ENCODE results near the gene CUX1. TPM values are rescaled to one million over a fixed set of nuclear protein-coding genes. Genes with fewer than 3 reads are reported as not detected.

The CUX1 gene
- total RNA-seq, 1 experiment from 2014 or later = 30.3 TPM

DNA sequence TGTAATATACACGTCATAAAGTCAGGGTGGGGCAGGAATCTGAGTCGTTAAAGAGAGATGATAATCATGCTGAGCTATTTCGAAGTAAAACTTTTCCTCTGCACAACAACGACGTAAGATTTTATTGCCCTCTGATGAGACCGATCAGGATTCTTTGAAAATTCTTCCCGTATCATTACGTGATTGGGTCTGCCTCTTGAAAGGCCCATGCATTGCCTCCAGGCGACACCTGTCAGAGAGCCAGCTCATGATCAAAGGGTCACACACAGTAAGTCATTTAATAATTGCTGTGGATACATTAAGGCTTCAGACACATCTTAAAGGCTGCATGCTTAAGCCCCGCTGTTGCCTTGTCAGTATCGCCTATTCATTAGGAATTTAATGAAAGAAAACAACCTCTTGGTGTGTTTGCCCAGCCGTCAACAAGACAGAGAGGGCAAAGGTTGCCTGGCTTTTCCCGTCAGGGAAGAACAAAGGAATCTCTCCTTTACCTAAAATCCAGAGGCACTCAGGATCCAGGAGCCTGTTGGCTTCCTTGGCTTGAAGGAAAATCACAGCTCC is 280.3 kb downstream of the CUX1 start:
- no peak for DNase-seq (ENCODE audit: low read depth)

DNA sequence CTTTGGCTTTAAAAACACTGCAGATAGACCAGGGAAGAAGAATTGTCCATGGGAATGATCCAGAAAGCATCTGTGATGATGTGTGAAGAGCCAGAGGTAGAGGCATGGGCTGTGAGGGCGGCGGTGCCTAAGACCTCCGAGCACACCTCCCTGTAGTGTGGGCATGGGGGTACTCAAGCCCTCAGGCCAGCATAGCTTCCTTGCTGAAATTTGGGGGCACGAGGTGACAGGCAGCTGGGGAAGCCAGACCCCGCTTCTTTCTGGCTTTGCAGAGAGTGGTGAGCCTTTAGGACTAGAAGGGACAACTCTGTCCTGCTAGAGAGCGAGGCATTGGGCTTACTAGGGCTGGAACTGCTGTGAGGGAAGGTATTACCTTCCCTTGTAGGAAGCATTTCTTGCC is 281.6 kb downstream of the CUX1 start:
- no peak for DNase-seq (ENCODE audit: low read depth)

DNA sequence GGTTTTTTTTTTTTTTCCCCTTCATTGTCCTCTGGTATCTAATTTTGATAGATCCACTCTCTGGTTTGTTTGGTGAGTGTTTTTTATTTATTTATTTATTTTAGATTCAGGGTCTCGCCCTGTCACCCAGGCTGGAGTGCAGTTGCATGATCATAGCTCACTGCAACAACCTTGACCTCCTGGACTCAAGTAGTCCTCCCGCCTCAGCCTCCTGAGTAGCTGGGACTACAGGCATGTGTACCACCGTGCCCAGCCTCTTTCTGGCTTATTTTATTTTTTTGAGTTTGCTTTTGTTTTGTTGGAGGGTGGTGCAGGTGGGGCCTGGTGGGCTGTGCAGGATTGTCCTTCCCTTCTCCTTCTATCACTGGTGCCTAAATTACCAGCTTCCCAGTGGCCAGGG is 282.0 kb downstream of the CUX1 start:
- DNase-seq (ENCODE audit: low read depth) = no peak

DNA sequence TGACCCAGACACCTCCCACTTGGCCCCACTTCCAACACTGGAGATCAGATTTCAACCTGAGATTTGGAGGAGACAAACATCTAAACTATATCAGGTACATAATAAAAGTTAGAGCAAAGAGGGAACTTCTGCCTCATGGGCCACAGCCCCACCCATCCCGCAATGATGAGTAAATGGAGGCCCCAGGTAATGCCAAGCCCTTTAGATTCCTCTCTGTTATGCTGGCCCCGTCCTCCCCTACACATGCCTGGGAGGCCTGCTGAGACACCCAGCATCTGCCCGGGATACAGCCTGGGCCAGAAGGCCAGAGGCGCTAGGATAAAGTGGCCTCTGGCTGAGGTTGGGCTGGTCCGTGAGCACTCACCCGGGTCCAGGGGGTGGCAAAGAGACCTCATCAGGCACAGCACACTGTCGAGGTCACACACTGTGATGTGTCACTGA is 283.7 kb downstream of the CUX1 start:
- DNase-seq (ENCODE audit: low read depth) = no peak

DNA sequence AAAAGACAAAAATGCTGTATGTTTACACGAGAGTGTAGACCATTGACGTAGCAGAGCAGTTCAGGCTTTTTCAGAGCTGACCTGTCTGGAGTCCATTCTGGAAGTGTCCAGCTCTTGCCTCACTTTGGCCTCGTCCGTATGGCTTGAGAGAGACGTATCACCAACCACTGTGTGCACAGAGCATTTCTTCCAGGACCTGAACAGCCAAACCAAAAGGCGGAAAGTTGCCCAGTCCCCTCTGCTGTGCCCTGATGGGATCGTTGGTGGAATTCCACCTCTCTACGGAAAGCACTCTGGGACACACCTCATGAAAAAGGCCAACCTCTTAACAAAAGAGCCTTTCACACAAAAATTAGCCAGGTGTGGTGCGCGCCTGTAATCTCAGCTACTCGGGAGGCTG is 284.5 kb downstream of the CUX1 start:
- DNase-seq (ENCODE audit: low read depth) = no peak

DNA sequence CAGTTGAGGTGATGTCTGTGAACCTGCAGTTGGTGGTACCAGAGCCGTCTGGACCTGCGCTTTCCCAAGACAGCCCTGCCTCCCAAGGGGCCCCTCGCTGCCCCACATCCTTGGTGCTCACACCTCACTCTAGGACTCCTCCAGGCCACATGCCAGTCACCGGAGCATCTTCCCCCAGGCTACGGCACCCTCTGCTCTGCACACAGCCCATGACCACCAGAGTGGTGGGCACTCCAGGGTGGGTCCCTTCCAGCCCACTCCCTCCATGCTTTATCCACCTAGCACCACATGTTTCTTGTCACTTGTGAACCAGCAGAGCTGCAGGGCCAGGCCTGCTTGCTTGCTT is 285.6 kb downstream of the CUX1 start:
- DNase-seq (ENCODE audit: low read depth) = no peak

DNA sequence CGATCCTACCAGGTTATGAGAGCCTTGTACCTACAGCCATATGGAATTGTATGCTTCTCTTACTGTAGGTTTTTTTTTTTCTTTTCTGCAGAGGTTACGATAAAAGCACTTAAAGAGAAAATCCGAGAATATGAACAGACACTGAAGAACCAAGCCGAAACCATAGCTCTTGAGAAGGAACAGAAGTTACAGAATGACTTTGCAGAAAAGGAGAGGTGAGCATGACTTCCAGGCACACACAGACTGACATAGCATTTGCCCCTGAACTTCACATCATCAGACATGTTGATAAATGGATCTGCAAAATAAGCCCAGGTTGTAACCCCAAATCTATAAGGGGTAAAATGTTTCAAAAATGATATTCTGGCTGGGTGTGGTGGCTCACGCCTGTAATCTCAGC is 286.8 kb downstream of the CUX1 start:
- DNase-seq (ENCODE audit: low read depth) = no peak

DNA sequence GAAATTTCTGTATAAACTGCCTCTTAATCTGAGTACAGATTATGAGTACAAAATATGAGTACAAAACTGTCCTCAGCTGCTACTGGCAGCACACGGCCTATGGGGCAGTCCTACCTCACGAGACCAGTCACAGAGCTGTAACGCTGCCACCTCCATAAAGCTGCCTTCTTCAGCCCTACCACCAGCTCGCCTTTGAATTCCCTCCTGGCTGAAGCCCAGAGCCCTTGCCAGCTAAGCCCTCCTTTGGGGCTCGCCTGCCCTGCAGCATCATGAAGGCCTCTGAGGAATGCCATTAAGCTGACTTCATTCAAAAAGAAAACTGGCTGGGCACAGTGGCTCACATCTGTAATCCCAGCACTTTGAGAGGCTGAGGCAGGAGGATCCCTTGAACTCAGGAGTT is 289.2 kb downstream of the CUX1 start:
- DNase-seq (ENCODE audit: low read depth) = no peak

DNA sequence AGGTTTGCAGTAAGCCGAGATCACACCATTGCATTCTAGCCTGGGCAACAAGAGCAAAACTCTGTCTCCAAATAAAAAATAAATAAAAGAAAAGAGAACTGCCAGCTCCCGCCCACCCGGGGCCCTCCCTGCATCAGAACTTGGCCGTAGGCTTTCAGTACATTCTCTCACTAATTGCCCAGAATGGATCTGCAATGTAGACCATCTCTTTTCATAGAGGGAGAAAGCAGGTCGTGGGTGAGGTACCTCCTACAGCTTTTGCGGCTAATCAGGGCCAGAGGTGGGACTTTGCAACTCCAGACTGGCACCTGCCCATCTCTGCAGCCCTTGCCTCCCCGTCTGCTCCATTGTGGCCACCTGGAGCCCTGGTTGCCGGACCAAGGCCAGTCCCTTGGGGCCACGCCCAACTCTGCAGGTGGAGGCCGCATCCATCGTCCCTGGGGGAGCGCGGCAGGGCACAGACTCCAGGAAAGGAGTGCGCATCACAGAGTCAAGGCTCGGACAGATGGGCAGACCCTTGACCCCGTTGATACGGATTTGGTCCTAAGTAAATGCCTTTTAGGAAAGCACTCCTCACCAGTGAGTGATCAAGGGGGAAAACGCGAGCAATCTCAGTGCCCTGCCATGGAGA is 290.2 kb downstream of the CUX1 start:
- no peak for DNase-seq (ENCODE audit: low read depth)

DNA sequence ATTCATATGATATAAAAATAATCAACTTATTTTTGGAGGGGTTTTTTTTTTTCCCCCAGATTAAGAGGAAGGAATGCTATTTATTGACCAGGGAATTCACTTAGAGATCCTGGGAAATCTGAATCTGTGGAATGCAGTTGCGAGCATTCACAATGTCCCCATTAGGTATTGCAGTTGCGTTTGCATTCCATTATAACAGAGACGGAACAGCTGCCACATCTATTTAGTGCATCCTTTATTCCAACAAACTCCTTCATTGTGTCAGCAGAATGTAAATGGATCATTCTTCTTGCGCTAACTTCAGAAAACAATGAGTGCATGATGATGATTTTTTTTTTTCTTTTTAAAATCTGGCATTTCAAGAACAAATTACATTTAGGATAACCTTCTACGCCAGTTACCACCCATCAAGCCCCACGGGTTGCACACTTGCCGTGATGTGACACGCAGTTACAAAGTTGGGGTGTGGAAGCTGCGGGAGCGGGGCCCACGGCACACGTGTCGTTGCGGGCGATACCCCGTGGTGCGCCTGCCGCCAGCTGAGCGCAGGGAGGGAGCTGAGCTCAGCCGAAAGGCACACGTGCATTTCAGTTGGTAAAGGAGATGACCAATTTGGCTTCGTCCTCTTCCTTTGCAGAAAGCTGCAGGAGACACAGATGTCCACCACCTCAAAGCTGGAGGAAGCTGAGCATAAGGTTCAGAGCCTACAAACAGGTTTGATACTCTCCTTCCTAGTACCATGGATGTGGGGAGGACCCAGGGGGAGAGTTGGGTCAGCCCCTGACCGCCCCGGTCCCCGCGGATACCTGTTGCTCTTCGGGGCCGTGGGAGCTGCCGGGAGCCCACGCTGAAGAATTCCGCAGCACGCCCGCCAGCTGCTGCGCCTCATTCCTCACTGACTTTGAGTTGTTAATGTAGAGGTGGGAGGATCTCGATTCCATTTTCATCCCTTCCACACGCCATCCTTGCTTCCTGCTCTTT is 293.9 kb downstream of the CUX1 start:
- DNase-seq (ENCODE audit: low read depth) = no peak

DNA sequence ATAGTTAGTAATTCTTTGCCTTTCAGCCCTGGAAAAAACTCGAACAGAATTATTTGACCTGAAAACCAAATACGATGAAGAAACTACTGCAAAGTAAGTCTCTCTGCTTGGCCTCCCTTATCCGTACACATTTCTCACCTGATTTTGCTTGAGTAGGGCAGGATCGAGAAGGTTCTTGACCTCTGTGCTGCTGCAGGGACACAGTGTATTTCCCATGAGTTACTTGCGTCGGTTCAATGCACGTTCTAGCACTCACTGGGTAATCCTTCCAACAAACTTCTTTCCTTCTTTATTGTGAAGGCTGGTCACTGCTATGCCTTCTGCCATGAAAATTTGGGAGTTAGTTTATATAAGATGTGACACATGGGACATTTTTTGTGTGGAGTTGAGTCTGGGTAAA is 297.8 kb downstream of the CUX1 start:
- DNase-seq (ENCODE audit: low read depth) = no peak

DNA sequence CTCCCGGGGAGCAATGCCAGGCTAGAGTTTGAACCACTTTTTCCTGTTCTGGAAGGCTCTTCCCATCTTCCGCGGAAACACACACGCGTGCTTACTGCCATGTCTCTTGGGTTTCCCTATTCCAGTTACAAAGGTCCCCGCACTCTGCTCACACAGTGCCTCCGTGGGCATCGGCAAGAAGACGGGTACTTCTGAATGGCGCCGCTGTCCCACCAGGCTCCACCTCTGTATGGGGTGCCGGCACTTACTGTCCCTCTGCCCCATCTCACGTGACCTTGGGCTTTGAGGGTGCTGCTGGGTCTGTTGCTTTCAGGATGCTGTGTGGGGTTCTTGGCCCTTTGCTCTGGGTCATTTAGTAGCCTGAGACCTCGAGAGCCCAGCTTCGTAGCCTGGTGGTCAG is 298.5 kb downstream of the CUX1 start:
- DNase-seq (ENCODE audit: low read depth) = no peak

DNA sequence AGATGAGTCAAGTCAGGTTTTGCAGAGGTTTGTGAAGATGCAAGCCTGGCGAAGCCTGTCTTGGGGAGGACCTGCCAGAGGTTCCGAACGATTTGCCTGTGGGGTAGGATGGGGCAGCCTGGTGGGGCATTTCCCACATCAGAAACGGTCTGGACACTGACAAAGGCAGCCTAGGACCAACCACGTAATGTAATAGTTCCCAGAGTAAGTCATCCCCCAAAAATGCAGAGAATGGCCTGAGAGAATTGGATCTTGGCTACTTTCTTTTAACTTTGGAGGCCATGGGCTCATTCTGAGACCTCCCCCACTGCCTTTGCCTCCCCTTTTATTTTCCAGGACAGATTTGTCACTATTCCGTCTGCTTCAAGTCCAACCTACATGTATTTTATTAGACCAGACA is 300.3 kb downstream of the CUX1 start:
- DNase-seq (ENCODE audit: low read depth) = peak; percentile 61

DNA sequence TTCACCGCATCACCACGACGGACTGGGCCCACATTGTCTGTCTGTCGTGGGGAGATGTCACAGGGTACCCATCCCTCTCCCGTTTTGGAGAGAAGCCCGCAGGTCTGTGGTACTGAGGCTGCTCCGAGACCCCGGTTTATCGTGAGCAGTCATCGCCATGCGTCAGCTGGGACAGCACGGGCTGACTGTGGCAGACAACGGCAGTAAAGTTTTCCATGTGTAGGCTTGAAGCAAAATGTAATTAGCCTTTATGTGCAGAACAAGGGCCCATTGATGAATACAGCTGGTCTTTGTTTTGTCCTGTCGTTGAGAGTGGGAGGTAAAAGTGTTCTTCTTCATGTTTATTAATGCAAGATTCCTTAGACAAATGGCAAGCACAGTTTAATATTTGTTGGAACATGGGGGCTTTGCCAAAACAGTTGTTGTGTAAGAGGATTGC is 301.8 kb downstream of the CUX1 start:
- DNase-seq (ENCODE audit: low read depth) = no peak

DNA sequence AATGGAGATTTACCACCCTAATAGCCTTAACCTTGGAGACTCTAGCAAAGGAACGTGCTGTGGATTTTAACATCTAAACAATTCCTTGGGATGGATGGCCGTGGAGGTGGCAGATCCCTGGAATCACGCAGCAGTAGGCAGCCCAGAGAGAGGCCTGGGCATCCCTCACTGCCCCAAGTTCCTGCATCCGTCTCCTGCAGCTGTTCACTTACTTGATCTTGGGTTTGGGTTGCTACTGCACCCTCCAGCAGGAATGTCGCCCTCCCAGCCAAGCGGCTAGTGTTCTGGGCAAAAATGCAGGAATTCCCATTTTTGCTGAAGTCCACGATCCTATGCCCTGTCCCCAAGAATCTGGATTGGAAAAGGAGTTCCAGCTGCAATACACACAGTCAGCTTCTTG is 302.5 kb downstream of the CUX1 start:
- DNase-seq (ENCODE audit: low read depth) = no peak

DNA sequence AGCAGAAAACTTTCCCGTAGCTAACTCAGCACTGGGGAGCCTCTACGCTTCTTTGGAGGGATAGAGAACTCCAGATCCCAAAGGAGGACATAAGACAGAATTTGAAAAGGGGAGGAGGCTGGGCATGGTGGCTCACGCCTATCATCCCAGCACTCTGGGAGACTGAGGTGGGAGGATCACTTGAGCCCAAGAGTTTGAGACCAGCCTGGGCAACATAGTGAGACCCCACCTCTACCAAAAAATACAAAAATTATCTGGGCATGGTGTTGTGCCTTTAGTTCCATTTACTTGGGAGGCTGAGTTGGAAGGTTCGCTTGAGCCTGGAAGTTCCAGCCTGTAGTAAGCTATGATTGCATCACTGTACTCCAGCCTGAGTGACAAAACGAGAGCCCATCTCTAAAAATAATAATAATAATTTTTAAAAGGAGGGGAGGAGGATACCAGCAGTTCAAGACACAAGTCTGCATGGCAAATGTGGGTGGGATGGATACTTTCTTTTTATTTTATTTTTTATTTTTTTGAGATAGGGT is 303.3 kb downstream of the CUX1 start:
- no peak for DNase-seq (ENCODE audit: low read depth)

DNA sequence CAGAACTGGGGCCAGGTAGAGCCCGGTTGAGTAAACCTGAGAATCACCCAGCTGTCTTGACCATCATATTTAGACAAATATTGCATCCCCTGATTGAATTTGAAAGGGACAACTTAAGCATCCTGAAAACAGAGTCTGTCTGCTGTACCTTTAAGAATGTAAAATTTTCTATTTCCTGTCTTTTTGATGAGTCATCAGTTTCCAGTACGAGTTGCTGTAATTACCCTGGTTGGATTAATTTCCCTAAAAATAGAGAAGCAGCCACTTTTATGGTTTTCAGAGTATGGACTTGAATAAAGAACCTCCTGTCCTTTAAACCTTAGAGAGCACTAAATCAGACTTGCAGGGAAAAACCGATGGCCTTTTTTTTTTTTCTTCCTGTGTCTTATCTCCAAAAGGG is 304.6 kb downstream of the CUX1 start:
- no peak for DNase-seq (ENCODE audit: low read depth)

DNA sequence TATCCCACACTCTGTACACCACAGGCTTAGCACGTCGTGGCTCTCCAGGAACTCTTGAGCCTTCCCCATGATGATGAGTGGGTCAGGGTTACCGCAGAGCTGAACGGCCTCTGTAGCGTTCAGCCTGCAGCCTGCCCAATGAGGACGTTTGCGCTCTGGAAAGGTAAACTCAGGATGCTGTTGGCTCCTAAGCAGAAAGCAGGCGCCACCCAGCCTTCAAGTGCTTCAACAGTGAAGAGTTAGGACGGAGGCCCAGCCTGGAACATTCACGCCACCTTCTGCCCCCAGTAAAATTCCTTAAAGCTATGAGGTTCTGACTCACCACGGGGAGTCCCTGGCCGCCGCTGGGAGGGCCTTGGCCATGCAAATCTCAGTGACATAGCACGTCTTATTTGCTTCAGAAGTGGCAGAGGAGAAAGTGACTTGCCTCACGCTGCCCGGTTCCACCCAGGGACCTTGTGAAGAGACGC is 307.7 kb downstream of the CUX1 start:
- DNase-seq (ENCODE audit: low read depth) = peak; percentile 95

DNA sequence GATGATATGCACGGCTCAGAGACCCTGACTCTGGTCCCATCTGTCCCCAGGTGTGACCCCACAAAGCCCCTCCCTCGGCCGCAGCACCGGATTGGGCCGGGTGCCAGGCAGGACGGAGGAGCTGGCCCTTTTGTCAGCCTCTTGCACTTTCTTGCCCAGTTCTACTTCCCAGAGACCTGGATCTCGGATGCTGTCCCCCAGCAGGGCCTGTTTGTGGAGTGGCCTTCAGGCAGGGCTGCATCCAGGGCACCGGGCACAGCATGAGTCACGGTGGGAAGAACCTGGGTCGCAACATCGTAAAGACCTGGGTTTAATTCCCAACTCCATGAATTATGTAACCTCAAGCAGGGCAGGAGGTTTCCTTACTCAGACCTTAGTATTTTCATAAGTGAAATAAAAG is 310.9 kb downstream of the CUX1 start:
- no peak for DNase-seq (ENCODE audit: low read depth)

DNA sequence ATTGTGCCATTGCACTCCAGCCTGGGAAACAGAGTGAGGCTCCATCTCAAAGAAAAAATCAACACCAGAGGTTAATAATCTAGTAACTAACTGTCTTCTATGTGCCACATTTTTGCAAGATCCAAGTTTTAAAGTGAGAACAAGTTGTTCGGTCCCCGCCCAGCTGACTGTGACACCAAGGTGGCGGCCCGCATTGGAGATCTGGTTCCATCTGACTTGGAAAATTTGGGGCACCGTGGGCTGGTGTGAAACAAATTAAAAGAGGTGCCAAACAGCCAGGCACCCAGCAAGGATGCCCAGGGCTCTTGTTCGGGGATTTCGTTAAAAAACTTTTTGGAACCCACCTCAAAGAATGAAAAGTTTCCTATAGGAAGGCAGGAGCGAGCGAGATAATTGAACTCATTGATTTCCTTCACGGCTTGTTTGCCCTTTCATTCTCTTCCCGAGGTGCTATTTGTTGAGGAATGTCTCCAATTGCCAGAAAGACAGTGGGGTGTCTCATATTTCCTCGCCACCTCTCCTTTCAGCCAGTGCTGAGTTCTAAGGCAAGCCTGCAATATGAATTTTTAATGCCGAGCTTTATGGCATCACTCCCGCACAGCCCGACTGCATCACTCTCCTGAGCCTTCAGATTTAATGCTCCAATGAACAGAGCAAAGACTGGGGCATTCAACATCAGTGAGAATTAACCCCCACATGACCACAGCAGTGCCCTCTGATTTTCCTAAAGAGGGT is 312.4 kb downstream of the CUX1 start:
- DNase-seq (ENCODE audit: low read depth) = no peak

DNA sequence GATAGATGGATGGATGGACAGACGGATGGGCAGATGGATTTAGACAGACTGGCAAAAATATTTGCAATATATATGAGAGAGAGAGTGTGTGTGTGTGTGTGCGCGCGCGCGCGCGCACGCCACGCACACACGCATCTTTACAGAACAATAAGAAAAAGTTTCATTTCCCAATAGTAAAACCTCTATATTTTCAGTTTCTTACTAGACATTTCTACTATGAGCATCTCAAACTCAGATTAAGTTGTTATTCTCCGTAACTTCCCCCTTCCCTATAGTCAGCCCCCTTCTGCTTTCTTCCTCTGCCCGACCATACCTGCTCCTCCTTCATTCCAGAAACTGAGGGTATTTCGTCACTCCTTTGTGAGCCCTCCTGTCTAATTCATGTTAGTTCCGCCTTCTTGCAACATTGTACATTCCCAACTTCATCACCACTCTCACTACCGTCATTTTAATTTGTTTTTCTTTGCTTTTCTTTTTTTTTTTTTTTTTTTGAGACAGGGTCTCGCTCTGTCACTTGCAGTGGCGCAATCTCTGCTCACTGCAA is 314.9 kb downstream of the CUX1 start:
- no peak for DNase-seq (ENCODE audit: low read depth)

DNA sequence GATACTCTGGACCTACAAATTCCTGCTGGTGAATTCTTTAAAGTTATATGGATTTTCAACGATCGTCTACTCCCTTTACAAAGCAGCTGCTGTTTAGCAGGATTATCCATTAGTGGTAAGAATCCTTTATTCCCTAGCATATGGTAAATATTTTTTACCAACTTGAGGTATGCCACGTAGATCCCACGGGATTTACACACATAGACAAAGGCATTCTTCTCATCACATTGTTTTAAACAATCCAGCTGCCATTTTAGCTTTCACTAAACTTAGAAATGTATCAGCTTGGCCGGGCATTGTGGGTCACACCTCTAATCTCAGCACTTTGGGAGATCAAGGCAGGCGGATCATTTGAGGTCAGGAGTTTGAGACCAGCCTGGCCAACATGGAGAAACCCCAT is 321.2 kb downstream of the CUX1 start:
- DNase-seq (ENCODE audit: low read depth) = no peak

Data from Daoy (cell line).